RPMI7951 (cell line): Measurements from ENCODE around the gene MORN5. TPM values are rescaled to one million over a fixed set of nuclear protein-coding genes. Genes with fewer than 3 reads are reported as not detected.

Experiments used
- DNase-seq: peaks from one replicate; pipeline ENCODE4 v3.0.0-alpha.2; 2012; ENCODE audit warnings: low read depth
- total RNA-seq: library from RNA; depleted of rRNA; stranded (reverse); fragments of >200 nt; shearing (Covaris generic); gene quantifications from 2 replicates; pipeline ENCODE4 v1.2.3, GENCODE V29; 2014

The MORN5 gene
- total RNA-seq, 1 experiment from 2014 or later: not detected

DNA sequence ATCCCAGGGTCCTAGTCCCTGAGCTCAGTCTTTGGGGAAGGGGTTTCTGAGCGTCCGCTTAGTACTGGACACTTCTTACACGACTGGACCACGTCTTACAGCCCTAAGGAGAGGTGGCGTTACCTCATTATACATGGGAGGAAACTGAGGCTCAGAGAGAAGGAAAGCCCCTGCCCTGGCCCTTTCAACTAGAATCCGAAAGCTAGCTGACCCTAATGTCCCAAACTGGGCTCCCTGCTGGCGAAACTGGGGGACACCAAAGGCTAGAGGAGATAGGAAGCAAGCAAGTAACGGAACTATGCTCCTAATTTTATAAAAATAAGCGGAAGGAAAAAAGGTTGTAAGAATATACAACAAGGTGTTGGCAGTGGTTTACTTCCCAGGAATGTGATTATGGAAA lies 54.8 kb downstream of the MORN5 start:
- no peak for DNase-seq

DNA sequence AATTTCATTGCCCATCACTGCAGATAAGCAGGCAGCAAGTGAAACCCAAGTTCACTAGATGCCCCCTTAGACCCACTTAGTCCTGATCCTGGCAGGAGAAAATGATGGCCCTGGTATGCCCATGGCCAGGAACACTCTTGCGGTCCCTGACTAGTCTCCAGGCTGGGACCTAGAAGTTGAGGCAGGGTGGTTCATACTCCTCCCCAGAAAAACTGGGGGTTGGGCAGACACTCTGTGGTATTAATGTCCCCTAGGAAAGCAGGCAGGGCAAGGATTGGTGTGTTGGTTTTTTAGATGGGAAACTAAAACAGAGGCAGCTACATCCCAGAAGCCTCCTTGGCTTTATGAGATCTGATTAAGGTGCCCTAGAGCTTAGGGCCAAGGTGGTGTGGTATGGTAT lies 56.0 kb downstream of the MORN5 start:
- no peak for DNase-seq

DNA sequence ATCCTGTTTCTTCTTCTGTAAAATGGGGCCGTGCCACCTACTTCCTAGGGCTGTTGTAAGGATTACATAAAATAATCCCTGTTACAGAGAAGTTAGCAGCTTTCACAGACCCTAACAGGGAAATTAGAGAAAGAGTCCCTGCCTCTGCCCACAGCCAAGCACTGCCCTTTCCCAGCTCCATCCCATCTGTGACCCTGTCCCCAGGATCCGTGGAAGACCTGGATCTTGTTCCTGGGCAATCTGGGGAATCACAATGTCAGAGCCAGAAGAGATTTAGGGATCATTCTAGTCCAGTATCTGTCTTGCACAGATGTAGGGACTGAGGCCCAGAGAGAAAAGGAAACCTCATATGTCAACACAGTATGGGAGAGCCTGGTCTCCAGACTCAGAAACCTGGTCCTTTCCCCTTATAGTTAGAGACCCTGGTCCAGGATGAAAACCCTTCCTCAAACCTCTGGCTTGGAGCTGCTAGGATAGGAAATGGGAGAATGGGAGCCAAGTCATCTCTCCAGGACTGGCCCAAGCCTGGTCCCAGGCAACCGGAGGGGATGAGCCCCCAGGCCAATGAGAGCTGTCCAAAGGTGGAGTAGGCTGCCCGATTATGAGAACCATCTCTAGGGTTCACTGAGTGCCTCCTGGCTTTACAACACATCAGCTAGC lies 56.6 kb downstream of the MORN5 start:
- DNase-seq: no peak

DNA sequence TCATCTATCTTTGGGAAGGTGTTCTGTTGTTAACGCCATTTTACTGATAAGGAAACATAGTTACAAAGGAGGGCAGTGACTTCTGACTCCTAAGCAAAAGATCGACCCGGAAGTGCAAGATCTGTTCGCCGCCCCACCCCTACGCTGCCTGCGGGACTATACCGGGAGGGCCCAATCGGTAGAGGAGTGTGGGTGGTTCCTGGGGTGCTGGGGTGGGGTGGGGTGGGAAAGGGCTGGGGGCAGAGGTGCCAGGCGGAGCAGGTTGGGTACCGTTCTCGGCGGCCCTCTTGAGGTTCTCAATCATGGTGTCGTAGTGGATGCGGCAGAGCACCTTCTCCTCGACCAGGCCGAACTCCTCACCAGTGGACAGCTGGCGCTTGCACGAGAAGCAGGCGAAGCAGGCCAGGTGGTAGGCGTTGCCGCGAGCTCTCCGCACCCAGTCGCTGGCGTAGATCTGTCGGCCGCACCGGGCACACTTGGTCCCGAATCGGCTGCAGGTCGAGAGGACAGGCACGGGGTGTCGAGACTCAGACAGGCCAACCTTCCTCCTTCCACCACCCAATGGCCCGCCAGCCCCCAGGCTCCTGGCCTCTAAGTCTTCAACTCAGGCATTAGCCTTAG lies 57.2 kb downstream of the MORN5 start:
- DNase-seq: no peak

DNA sequence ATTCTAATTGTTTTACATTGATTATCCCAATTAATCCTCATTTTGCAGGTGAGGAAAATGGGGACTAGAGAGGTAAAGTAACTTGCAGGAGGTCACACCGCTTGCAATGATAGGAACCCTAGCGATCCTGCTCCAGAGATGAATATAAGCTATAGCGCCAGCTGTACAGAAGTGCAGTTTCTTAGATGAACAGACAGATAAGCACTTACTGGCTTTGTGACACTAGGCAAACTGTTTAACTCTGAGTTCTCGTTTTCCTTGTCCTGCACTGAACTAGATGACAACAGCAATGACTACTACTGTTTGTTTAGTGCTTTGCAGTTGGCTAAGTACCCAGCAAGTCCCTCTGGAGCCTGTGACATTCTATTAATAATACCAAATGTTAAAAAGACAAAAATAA lies 57.9 kb downstream of the MORN5 start:
- no peak for DNase-seq

DNA sequence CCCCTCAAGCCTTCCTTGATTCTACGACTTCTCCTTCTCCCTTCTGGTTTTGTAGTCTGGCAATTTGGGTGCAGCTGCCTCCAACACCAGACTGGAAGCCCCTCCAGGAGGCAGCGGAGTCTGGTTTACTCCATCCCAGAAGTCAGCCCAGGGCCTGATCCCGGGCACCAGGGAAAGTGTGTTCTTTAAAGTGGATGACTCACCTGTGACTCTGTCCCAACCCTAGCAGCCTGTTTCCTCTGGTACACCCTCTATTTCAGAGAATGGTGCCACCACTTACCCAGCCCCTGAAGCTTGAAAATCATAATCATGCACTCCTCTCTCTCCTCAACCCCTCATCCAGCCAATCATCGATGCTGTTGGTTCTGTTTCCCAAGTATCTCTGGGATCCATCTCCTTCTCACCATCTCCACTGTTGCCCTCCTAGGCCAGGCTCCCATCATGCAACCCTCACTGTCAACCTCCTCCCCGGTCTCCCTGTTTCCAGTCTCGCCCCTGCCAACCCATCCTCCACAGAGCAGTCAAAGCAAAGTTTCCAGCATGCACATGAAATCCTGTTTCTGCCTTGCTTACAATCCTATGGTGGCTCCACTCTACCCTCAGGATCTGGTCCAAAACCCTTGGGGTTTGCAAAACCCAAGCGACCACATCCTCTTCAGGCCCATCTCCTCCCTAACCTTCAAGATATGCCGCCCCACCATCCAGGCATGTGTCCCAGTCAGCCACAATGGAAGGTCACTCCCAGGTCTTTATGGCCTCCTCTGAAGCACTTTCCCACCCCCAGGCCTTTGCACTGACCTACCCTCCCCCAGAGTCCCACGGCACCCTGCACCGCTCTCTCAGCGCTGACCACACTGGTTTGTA lies 58.6 kb downstream of the MORN5 start:
- peak; percentile 26 for DNase-seq

DNA sequence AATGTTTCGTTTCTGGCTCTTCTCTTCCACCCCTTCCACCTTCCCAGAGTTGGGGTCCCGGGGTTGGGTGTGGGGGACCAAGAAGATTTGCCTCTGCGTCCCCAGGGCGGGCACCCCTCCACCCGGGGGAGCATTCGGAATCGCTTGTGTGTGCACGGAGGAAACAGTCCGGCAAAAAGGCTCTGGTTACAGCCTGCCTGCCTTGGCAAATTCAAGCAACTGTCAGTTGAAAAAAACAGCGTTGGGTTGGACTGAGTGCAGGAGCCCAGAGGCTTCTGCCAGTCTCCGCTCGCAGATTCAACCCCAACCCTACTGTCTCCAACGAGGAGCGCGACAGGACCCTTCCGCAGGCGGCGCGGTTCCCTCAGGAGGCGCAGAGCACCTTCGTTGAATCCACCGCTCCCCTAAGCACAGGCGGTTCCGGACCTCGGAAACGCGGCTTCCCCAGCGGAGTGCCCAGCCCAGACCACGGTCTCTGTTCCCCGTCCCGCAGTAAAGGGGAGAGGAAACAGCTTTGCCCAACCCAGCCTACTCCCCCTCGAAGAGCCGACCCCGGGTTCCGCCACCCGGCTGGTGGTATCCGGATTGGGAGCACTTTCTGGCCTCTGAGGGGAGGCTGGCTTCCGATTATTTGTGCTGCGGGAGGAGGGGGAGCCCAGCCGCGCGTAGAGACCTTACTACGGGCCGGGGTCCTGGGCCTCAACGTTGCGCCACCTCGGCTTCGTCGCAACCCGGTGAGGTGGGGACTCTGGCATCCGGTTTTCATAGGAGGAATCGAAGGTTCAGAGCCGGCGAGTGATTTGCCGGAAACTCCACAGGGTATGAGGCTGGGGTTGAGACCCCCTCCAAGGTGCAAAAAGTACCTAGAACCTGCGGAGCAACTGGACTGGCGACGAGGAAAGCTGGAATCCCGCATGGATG lies 59.5 kb downstream of the MORN5 start:
- no peak for DNase-seq

DNA sequence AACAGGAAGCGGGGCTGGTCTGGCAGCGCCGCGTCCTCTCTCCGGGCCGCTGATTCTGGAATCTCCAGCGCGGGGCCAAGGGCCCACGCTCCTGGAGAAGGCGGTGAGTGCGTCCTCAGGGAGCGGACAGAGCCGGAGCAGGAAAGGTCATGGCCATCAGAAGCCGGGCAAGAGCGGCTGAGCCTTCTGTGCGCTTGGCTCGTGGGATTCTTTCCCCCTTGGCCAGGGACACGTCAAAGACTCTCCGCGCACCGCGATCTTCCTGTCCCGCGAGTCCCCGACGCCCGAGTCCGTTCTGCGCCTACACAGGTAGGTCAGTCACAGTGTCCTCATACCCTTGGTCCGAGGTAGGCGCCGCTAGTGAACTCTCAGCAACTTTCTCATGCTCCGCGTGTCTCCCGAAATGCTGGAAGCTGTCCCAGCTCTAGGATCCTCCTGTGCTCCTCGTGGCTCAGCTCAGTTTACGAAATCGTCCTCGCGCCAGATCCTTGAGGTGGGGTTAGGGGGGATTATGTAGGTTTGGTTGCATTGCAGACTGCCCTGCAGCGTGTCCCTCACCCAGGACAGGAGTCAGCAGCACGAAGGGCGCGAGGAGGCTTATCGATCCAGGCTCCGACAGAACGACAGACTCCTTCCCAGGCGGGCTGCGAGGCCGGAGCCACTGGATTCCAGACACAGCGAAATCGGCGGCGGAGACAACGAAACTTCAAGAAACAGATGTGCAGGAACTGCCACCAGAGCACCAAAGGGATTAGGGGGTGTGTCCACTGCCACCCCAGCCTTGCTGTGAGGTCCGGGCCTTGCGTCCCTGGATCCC lies 60.4 kb downstream of the MORN5 start:
- DNase-seq: no peak

DNA sequence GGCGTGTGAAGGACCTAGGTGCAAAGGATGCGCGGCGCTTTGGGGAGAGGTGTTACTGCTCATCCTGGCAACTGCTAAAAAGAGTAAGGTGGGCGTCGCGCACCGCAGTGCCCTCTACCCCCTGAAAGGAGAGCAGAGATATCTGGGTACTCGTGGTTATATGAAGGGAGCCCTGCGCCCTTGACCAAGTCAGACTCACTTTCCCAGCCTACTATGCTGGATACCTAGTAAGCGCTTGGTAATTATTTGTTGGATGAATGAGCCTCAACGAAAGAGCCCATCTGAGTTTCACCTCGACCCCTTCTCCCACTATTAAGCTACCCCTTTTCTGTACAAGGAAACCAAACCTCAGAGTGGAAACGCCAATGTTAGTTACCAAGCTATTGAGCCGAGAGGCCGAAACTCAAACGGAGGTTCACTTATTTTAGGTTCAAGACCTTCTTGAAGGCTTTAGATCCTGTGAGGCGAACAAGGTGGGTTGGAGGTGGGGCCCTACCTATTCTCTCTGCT lies 61.0 kb downstream of the MORN5 start:
- DNase-seq: no peak

DNA sequence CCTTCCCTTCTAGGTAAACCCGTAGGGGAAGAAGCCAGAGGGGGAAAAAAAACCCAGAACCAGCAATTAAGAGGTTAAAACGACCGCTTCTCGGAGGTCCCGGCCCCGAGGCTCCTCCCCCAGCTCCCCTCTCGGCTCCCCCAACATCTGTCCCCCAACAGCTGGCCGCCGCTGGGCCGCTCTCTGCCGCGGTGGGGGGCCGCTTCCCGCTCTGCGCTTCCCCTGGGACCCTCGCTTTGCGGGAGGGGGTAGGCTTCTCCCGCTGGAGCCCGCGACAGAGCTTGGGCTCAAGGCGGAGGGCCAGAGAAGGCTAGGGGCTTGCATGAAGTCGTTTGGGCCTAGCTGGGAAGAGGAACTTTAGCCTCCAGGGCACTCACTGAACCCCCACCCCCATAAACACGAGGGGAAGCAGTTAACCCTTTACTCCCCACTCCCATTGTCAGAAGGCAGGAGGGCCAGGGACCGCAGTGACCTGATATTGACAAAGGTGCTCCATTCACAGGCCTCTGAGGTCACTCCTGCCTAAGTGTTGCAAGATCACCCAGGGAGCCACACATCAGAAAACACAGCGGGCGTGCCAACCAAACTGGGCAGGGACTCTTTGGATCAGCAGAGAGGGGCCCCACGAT lies 61.6 kb downstream of the MORN5 start:
- no peak for DNase-seq

DNA sequence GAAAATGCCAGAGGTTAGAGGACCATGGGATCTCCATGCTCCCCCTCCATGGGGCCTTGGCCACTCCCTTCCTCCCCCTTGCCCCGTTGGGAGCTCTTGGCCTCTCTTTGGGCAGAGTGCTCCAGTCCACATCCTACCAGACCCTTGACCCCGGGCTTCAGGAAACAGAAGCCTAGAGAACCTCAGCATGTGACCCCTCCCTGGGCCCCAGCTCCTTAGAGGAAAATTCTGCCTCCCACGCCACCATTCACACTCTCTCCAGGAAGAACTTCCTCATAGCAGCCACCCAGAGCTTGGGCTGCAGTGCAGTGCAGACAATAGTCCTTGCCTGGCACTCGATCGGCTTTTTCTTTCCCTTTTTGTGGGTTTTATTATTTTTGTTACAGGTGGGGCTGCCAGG lies 63.1 kb downstream of the MORN5 start:
- DNase-seq: no peak

DNA sequence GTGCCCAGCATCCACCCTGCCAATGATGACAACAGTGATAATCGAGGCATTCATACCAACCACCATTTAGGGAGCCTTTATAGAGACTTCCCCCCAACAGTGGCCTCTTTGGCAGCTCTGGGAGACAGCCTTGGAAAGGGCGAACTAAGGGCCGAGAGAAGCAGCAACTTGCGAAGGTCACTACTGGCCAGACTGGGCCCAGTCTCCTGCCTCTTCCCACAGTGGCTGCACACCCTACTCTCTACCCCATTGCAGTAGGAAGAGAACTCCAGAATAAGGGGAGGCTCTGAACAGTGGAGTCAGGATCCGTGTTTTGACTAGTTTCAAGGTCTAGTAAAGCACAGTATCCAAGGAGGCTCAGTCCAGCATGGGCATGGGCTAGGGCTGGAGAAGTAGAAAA lies 63.7 kb downstream of the MORN5 start:
- DNase-seq: no peak

DNA sequence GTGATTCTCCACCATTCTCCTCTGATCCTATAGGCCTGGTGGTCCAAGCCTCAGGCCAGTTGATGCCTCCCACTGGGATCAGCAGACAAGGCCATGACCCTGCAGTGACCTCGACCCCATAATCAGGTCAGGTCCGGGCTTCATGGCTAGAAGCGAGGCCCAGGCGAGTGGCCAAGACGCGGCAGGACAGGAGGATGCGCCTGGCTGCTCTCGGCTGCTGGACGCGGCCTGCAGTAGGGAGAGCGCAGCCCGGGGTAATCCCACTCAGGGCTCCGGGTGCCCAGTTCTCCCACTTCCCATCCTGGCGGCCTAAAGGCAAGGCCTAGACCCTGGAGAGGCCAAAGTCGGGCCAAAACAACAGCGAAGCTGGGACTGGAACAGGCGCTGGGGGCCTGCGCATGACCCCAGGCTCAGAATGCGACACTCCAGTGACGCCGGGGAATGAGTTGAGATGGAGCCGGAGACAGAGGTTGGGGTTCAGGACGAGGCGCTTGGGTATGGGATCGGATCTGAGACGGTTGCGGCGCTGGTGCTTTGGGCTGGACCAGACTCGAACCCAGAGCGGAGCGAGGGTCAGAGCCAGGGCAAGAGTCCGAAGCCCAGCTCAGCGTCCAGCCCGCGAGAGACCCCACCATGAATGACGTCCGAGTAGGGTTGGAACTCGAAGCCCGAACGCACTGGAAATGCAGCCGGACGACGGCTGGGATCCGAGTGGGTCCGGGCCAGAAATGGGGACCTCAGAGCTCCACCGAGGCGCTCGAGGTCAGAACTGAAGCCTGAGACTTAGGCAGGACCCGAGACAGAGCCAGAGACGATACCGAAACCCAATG lies 65.8 kb downstream of the MORN5 start:
- DNase-seq: no peak

DNA sequence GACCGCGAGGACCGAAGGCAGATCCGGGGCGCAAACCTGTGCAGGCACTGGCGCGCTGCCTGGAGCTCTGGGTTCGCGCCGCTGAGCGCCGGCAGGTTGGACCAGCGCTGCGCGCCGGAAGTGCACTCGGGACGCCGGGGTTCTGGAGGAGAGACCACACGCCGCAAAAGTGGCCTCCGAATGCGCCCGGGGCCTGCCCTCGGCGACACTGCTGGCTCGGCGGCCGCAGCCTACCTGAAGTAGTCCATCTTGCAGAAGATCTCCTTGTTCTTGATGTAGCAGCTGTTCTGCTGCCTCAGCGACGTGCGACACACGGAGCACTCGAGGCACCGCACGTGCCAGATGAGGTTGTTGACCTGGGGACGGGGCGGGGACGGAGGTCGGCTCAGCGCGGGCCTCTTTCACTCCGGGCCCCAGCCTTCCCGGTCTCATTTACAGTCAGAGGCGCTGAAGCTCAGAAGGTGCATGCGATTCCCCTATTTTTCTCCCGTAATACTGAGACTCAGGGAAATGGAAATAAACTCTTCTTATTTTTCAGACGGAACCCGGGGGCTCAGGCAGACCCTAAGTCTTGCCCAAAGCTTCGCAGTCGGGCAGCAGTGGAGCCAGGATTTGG lies 66.5 kb downstream of the MORN5 start:
- DNase-seq: no peak

DNA sequence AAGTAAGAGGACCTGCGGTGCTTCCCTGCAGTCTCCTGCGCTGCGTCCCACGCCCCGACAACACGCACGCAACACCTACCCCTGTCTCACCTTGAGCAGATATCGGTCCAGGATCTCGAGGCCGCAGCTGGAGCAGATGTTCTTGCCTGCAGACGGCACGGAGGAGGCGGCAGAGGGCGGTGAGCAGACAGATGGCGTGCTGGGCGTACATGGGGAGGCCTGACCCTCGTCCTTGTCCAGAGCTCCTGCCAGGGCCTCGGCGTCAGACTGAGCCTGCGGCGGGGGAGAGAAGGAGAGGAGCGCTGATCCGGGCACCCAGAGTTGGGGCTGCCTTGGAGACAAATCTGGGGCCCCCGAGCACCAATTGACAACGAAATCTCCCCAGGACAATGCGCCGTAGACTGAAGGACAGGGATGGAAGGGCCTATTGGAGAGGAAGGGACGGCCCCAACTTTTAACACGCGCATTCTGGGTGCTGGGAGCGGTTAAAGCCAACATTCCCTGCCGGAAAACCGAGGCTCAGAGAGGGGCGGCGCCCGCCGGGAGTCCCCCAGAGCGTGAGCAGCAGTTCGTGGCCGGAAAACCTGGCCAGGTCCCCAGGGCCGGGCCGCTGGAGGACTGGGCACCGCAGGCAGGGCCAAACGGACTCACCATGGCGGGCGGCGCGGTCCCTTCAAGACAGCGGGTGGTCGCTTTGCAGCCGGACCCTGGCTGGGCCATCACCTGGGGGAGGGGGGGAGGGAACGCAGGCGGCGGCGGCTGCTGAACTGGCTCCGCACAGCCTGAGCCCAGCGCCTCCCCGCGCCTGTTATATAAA lies 67.3 kb downstream of the MORN5 start:
- no peak for DNase-seq

DNA sequence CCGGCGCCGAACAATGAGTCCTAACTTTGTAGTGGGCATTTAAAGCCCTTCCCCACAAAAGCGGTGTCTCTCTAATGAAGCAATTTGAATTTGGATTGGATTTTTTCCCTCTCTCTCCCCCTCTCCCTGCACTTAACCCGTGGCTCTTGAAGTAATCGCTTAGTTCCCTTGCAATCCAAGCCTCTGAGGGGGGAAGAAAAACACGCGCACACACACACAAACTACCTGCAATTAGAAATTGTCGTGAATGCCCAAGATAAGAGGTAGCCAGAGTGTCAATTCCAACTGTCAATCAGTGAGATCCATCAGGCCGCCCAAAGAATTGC lies 67.8 kb downstream of the MORN5 start:
- no peak for DNase-seq

DNA sequence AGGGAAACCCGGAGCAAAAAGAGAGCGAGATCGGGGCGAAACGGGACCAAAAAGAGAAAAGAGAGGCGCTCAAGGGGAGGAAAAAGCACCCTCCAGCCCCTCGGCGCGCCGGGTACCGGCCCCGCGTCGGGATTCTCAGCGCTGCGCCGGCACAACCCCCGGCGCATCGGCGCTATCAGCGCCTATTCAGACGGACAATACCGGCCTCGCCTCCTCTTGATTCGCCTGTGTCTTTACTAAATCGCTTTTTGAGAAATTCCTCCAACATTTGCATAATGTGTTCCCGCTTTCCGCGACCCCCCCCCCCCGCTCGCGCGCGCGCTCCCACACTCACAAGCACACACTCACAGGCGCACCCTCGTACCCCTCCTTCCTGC lies 68.5 kb downstream of the MORN5 start:
- DNase-seq: no peak
